GM19397 (cell line): ENCODE measurements around the gene IGF1.

Source experiments
- ATAC-seq: cut with Tn5 transposase; IDR thresholded peaks from one replicate; pipeline ENCODE4 v1.9.1; 2021; ENCODE audit warnings: mild to moderate bottlenecking, moderate library complexity; ENCODE audit not compliant: unreplicated experiment

IGF1 gene

DNA sequence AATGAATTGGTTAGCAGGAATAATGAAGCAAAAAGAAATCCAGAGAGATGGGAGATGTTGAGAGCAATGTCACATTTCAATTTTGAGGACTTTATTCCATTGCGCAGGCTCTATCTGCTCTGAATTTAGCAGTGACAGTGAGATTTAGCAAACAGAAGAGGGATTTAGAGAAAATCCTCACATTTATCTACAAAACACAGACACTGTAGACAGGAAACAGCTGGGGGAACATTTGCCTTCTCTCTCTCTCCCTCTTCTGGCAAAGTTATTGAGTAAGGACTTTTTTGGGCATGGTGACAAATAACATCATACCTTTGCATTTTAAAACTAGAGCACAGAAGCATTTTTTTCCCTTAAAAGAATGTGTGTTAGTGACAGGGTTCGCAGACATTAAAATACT lies at the start of gene IGF1:
IGF1 (minus strand) TSS at position 158 of the 400 bp plus-strand sequence. CDS start 182 bp downstream, outside the sequence.
- no peak for ATAC-seq

DNA sequence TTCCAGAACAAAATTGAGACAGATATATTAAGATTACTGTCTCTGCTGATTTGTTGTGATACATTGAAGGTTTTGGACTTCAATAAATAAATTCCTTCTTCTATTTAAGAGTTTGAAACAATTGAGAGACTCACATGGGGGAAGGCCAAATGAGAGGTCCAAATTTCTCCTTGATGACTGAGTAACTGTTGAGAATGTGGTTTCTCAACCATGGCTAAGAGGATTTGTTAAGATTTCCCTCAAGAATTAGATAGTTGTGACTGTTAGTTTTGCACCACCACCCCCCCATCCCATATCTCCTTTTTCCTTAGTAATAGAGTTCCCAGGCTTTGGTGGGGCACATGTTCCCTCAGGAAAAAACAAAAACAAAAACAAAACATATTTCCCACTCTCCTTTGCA lies 47.7 kb upstream of the IGF1 start:
- no peak for ATAC-seq

DNA sequence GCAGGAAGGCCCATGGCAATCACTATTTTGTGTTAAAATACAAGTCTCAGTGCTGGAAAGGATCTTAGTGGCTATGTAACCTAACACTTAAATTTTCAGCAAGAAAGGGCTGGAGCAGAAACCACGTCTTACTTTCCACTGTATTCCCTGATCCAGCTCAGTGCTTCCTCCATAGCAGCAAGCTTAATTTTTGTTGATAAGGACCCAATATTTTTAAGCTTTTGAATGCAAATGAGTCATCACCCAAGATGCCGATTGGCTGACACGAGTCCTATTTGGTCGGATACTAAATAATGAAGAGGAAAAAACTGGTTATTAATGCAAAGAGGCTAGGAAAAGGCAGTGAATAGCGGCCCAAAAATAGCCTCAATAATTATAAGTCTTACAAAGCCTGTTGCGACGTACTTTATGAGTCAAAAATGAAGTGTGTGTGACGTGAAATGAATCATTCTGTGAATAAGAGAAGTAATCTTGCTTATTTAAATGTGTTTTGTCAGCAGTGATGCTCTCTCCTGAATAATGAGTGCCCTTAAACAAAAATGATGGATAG lies 46.9 kb upstream of the IGF1 start:
- no peak for ATAC-seq

DNA sequence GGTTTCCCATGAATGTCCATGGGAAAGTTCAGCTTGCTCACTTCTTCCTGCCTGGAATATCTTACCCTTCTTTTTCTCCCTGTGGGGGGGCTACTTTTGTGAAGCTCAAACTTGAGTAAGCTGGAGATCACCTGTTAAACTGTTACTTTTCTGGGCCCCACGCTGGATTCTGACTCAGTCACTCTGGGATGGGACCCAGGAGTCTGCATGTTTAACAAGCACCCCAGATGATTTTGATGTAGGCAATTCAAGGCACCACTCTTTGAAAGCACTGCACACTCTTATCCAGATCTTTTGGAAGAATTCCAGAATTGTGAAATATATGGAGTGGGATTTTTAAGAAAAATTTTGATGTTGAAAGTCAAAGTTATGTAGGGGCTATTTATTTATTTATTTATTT lies 46.3 kb upstream of the IGF1 start:
- ATAC-seq, result no peak

DNA sequence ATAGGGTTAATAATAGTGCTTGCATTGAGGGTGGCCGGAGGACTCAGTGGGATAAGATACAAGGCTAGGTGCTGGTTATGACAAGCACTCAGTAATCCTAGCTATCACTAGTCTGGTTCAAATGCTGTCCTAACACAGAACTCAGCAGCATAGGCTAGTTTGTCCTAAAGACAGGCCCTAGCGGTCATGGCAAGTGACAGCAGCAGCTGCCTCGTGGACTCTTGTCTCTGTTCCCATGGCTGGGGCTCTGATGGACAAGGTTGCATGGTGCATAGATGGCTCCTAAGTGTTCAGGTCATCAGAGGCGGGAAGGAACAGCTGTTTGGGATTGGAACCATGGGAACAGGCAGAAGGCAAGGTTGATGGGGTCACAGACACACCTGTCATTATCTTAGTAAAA lies 42.4 kb upstream of the IGF1 start:
- ATAC-seq, result no peak

DNA sequence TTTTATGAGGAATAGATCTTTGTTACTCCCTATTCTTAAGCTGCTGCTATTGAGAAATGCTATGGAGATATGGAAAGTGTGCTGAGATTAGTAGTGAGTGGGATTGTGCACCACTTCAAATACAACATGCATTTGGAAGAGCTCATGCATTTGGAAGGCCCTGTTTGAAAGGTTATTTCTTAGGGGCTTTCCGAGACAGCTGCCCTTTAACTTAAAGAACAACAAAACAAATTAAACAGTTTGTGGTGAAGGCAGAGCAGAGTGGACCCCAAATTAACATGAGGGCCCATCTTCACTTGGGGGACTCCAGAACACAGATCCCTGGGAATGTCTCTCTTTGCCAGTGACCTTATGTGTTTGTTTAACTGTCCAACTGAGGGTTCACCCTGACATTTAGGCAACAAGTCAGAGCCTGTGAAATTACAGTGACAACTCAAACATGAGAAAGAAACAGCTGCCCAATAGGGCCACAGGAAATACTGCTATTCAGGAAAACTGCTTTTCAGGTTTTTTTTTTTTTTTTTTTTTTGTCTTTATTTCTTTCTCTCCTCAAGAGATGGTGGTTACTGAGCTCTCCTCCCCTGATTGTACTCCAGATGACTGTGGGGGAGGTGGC lies 41.4 kb upstream of the IGF1 start:
- no peak for ATAC-seq

DNA sequence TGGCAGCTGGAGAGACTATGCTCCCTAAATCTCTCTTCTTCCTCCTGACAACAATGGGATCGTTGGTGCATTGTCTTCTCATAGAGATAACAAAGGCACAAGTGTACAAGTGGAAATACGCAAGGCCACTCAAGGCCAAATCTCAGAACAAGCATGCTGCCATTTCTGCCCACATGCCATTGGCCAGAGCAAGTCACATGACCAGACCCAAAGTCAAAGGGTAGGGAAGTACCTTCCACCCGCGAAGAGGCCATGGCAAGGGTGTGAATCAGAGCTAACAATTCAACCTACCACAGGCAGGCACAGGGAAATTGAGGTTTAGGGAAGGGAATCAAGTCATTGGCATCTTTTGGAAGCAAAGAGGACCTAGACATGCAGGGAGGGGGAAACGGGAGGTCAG lies 38.5 kb upstream of the IGF1 start:
- ATAC-seq, result no peak

DNA sequence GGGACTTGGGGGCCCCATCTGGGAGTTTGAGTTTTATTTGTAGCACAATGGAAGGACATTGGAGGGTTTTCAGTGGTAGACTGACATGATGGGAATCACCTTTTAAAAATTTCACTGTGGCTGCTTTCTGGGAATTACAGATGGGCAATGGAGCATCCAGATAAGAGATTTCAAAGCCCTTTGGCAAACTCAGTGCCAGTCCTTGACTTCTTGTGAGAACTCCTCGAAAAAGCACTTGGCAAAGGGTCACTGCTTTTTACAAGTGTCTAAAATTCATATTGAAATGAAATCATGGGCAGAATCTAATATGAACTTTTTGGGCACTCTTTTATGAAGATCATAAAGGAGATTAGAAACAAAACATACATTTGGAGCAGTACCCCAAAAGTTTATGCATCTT lies 34.3 kb upstream of the IGF1 start:
- ATAC-seq, result no peak

DNA sequence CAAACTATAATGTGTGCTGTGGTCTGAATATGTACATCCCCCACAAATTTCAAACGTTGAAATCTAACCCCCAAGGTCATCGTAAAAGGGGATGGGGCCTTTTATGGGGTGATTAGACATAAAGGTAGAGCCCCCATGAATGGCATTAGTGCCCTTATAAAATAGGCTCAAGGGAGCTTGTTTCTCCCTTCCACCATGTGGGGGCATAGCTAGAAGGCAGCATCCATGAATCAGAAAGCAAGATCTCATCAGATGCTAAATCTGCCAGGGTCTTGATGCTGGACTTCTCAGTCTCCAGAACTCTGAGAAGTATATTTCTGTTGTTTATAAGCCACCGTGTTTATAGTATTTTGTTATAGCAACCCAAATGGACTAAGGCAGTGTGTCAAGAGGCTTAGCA lies 33.4 kb upstream of the IGF1 start:
- ATAC-seq, result no peak

DNA sequence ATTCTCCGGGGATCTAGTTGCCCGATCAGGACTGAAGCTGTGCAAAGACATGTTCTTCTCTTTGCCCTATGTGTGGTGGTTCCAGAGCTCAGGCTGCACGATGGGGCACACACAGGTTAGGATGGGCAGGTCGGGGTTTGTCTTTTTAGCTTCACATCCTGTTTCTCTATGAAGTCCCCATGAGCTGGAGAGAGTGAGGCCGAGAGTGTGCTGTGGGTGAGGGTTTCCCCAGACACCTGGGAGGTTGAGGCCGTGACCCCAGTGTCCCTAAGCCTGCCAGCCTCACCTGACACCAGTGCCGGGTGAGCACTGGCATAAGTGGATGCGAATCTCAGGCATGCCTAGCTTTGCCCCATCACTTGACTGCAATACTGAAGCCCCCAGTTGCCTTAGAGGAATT lies 32.9 kb upstream of the IGF1 start:
- ATAC-seq, result peak; percentile 70

DNA sequence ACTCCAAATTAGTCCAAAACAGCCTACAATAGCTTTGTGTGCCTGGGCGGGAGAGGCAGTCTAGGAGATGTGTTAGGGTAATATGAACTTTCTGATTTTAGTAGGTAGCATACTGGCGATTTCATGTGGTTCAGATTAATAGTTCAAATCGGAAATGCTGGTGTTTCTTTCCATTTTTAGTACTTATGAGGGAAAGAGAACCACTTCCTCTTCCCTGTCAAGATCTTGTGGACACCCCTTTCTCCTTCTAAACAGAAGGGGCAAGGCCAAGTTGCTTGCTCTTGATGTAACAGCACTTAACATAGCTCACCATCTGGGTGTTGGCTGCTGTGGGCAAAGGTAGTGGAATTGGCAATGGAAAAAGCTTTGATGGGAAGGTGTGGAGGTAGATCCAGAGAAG lies 32.2 kb upstream of the IGF1 start:
- ATAC-seq, result peak; percentile 7

DNA sequence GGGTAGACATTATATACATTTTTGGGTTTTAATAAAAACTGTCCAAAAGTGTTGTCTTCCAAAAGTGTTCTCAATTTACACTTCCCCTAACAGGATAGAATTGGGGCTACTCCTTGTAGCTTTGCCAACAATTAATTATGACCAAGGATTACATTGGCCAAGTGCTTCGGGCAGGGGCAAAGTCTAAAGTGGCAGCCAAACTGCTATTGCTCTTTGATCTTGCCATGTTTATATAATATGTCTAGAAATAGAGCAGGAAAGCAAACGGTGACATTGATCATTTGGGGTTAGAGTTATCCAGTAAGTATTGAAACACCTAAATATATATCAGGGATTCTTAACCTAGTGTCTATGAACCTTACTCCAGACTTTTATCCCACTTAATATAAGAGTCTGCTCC lies 31.2 kb upstream of the IGF1 start:
- ATAC-seq, result no peak

DNA sequence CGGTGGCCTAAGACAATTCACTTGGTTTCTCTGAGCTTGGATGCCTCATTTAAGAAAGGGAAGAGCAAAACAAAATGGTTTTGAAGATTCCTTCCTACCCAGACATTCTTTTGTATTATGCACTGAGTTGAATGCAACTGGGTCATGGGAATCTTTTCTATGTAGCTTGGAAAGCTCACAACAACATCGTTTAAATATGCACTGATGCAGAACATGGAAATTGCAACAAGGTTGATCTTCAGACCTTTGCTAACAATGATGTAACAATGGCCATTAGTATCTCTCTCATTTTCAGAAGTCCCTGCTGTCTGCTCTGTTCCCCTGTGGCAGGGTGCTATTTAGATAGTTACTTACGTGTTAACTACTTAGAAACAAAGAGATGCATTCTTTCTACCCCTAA lies 30.1 kb upstream of the IGF1 start:
- no peak for ATAC-seq

DNA sequence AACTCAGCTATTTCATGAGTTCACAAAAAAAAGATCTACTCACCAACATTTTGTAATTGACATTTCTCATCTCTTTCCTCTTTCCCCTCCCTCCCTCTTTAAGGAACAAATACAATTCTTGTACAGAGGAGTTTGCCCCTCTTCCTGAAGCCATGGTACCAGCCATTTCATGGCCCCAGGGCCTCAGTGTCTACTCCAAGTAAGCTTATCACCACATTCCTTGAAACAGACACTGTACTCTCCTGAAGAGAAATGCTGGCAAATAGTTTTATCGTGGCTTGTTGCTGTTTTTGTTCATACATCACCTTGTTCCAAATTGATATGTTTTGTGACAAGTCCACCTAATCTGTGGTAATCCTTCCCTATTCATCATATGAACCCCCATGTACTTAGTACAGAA lies 29.7 kb upstream of the IGF1 start:
- no peak for ATAC-seq

DNA sequence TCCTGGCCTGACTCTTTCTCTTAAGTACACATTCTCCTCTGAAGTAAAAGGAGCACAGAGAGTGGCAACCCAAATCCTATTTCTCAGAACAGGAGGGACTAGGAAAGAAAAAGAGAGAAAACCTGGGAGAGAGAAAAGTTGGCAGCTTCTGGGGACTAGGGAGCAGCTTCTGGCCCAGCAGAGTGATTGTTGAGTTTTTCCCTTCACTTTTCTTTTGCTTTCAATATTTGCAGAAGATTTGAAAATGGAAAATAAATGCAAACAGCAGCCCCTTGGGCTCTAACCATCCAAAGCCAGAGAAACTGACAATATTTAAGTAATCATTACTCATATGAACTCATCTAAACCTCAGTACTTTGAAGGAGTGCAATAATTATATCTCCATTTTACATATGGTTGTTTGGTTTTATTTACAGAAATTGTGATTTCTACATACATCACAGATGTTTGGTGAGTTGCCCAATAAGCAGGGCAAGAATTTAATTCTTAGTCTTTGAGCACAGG lies 28.8 kb upstream of the IGF1 start:
- no peak for ATAC-seq

DNA sequence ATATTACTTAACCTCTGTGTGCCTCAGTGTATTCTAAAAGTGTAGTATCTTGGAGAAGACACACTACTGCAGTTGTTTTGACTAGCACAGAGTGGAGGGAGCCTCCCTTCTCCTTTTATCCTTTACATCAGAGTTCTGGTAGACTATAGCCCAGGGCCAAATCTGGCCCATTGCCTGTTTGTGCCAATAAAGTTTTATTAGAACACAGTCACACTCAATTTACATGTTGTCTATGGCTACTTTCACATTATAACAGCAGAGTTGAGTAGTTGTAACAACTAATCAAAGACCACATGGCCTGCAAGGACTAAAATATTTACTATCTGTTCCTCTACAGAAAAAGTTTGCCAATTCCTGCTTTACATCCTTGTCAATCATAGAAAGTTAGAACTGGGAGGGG lies 27.7 kb upstream of the IGF1 start:
- no peak for ATAC-seq

DNA sequence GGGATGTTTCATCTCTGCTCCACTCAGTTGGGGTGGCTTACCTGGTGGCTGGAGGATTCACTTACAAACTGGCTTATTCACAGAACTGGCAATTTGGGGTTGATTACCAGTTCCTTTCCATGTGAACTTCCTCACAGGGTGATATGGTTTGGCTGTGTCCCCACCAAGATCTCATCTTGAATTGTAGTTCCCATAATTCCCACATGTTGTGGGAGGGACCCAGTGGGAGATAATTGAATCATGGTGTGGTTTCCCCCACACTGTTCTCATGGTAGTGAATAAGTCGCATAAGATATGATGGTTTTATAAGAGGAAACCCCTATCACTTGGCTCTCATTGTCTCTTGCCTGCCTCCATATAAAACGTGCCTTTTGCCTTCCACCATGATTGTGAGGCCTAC lies 26.9 kb upstream of the IGF1 start:
- no peak for ATAC-seq

DNA sequence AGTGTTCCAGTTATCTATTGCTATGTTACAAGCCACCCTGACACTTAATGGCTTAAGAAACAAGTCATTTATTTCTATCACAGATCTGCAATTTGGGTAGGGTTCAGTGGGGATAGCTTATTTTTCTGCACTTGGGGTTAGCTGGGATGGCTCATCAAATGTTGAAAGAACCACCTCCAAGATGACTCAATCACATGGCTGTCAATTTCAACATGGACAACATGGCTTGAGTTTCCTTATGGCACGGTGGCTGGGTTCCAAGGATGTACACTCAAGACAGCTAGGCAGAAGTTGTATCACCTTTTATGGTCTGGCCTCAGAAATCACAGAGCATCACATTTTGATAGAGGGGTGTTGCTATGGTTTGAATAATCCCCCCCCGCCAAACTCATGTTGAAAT lies 24.5 kb upstream of the IGF1 start:
- ATAC-seq, result no peak

DNA sequence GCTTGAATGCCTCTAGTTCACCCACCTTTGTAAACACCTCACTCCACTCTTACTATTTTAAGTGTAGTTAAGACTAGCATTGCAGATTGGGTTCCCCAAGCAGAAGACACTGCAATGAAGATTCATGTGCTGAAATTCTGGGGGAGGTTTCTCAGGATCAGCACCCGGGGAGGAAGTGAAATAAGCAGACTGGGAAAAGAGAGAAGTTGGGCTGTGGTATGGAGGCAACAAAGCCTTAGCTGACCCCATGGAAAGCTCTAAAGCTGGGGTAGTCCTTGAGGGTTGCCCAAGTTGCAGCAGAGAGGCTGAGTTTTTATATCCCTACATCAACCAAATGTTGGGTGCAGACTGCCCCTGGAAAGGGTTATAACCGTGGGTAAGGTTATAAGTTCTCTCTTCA lies 23.9 kb upstream of the IGF1 start:
- no peak for ATAC-seq

DNA sequence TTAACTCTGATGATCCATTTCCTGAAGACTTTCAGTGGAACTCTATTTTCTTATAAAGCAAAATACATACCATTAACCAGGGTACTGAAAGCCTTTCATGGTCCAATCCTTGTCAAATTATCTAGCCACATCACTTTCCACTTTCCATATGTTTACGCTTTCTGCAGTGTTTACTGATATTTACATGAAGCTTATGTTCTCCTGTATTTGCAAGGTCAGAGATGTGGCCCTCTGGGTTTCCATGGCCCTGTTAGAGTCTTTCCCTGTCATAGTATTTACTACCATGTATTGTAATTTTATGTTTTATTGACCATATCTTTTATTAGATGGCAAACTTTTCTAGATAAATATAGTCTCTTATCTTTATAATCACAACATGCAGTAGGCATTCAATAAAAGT lies 23.5 kb upstream of the IGF1 start:
- no peak for ATAC-seq

DNA sequence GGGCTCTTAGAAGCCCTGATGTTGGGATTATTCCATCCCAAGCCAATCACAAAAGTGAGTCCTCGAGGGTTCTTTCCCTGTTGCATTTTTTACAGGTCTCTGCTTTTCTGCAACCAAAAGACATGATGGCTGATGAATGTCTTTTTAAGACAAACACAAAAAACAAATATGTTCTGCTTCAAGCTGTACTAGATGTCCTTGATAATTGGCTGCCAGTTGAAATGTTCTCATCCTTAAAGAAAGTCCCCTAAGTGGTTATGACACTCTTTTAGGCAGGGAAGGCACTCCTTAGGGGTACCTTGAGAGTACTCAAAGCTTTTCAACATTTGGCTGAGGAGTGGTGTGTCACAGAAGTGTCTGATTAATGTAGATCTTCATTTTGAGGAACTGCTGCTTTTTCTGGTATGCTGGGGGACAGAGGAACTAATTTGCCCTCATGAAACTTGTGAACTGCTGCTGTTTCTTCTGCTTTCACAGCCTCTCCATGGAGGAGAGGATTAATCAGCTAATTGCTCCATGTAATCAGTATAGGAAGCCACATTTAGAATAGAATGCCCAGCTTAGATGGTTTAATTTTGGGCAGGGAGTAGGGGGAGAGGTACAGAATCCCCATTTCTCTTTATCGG lies 22.8 kb upstream of the IGF1 start:
- no peak for ATAC-seq

DNA sequence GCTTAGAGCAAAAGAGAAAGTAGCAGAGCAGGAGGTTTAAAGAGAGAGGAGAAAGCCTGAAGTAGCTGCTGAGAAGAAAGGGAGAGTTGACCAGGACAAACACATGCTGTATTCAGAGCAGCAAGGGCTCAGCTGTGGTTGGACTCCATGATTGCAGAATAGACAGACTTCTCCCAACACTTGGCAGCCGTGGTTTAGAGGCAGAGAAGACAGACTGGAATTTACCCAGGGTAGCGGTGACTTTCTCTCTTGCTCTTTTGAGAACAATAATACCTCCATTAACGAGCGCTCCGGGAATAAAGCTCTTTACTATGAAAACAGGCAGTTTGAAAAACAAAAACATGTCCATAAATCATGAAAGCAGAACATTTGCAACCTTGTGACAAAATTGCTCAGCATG lies 21.4 kb upstream of the IGF1 start:
- ATAC-seq, result no peak

DNA sequence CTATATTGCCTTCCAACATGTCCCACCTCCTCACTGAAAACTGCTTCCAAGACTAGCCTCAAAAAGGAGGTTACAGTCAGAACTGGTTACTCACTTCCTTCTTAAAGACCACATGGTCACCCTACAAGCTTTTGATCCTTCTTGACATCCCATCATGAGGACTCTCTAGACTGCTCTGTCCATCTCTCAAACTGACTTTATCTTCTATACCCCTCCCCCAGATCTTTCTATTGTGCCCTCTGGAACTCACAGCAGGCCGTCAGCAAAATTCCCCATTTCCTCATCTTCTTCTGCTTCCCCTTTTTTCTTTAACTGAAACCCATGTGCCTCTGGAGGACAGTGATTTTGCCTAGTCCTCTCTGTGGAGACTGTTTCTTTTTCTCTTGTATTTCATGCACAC lies 18.1 kb upstream of the IGF1 start:
- ATAC-seq, result no peak
